Trophoblast cell (in vitro differentiated cells and primary cell): ENCODE results near the gene FNDC3A.
A peak's percentile ranks its signal among the peaks of the same experiment; 100 is the strongest.

ENCODE experiments used
- DNase-seq, 2 donors: peaks; one replicate each; pipeline ENCODE4 v3.0.0-alpha.2; 2016
- H2AFZ ChIP-seq: 2 replicates; pipeline ENCODE4 v1.6.1; 2013; ENCODE audit warnings: low read length, moderate library complexity, mild to moderate bottlenecking; ENCODE audit not compliant: insufficient read depth, poor library complexity
- H2AK5ac ChIP-seq: 2 replicates; pipeline ENCODE4 v1.6.1; 2013; ENCODE audit warnings: mild to moderate bottlenecking, low read length
- H2BK120ac ChIP-seq: 2 replicates; pipeline ENCODE4 v1.6.1; 2013; ENCODE audit warnings: low read length, mild to moderate bottlenecking, moderate library complexity; ENCODE audit not compliant: insufficient read depth, poor library complexity
- H2BK12ac ChIP-seq: 2 replicates; pipeline ENCODE4 v1.6.1; 2013; ENCODE audit warnings: mild to moderate bottlenecking, low read length, moderate library complexity
- H2BK5ac ChIP-seq: 2 replicates; pipeline ENCODE4 v1.6.1; 2013; ENCODE audit warnings: low read length, low read depth, moderate library complexity, mild to moderate bottlenecking; ENCODE audit not compliant: poor library complexity
- H3K14ac ChIP-seq: 2 replicates; pipeline ENCODE4 v1.6.1; 2013; ENCODE audit warnings: mild to moderate bottlenecking, low read length
- H3K18ac ChIP-seq: 2 replicates; pipeline ENCODE4 v1.6.1; 2013; ENCODE audit warnings: mild to moderate bottlenecking, low read length
- H3K23ac ChIP-seq: 2 replicates; pipeline ENCODE4 v1.6.1; 2013; ENCODE audit warnings: low read length
- H3K27ac ChIP-seq: 2 replicates; pipeline ENCODE4 v1.5.1; 2013; ENCODE audit warnings: low read depth, mild to moderate bottlenecking, inconsistent platforms, low read length, moderate library complexity
- H3K27me3 ChIP-seq: 2 replicates; pipeline ENCODE4 v1.6.1; 2013; ENCODE audit warnings: inconsistent platforms, mild to moderate bottlenecking, low read length, moderate library complexity; ENCODE audit not compliant: insufficient read depth
- H3K36me3 ChIP-seq, 2 experiments: 1 replicate in 1 of 2; 2 replicates in 1 of 2; pipeline ENCODE4 v1.6.1; 2013; ENCODE audit warnings: low read length in 2 of 2, mild to moderate bottlenecking in 2 of 2, moderate library complexity in 1 of 2; ENCODE audit not compliant: insufficient read depth in 2 of 2, control insufficient read depth in 1 of 2
- H3K4ac ChIP-seq: 2 replicates; pipeline ENCODE4 v1.6.1; 2013; ENCODE audit warnings: low read depth, mild to moderate bottlenecking, low read length, moderate library complexity
- H3K4me1 ChIP-seq, 2 experiments: 1 replicate in 1 of 2; 2 replicates in 1 of 2; pipeline ENCODE4 v1.6.1; 2013; ENCODE audit warnings: low read length in 2 of 2, mild to moderate bottlenecking in 2 of 2, moderate library complexity in 1 of 2; ENCODE audit not compliant: insufficient read depth in 2 of 2, control insufficient read depth in 1 of 2
- H3K4me2 ChIP-seq: 2 replicates; pipeline ENCODE4 v1.6.1; 2013; ENCODE audit warnings: inconsistent platforms, mild to moderate bottlenecking, low read length, moderate library complexity
- H3K4me3 ChIP-seq: 2 replicates; pipeline ENCODE4 v1.5.1; 2013; ENCODE audit warnings: mild to moderate bottlenecking, low read depth, low read length, inconsistent platforms
- H3K79me1 ChIP-seq: one replicate; pipeline ENCODE4 v1.6.1; 2013; ENCODE audit warnings: low read length
- H3K79me2 ChIP-seq: 2 replicates; pipeline ENCODE4 v1.6.1; 2013; ENCODE audit warnings: low read length, mild to moderate bottlenecking; ENCODE audit not compliant: control insufficient read depth, insufficient read depth, poor library complexity
- H3K9ac ChIP-seq: 2 replicates; pipeline ENCODE4 v1.6.1; 2013; ENCODE audit warnings: mild to moderate bottlenecking, low read length
- H3K9me3 ChIP-seq: 2 replicates; pipeline ENCODE4 v1.6.1; 2013; ENCODE audit warnings: low read depth, mild to moderate bottlenecking, control low read depth, inconsistent platforms, low read length; ENCODE audit not compliant: insufficient read depth
- H4K12ac ChIP-seq: 2 replicates; pipeline ENCODE4 v1.6.1; 2013; ENCODE audit warnings: low read depth, mild to moderate bottlenecking, low read length, moderate library complexity
- H4K8ac ChIP-seq: 2 replicates; pipeline ENCODE4 v1.6.1; 2013; ENCODE audit warnings: low read depth, mild to moderate bottlenecking, low read length, moderate library complexity
- H4K91ac ChIP-seq: one replicate; pipeline ENCODE4 v1.6.1; 2013; ENCODE audit warnings: low read depth, mild to moderate bottlenecking, low read length, moderate library complexity
- WGBS: extraction: QIAGEN DNeasy Blood & Tissue Kit; methylation state at CpG from one replicate; pipeline ENCODE4 v1.1.7; 2013; ENCODE audit warnings: missing lambda C conversion rate; ENCODE audit not compliant: insufficient read length, insufficient coverage; ENCODE audit errors: extremely low coverage; 5-methylcytosine and 5-hydroxymethylcytosine counted together

The FNDC3A gene

GRCh38 chr13:49213997-49214916, 238.5 kb downstream of the FNDC3A start:
- H3K4me1 ChIP-seq = peaks cover 0 to 3% of the 10 kb centered on the region in 2 experiments
- H2BK12ac ChIP-seq = no peak overlapping the region
- H3K18ac ChIP-seq = no peak overlapping the region
- H3K4me2 ChIP-seq = no peak overlapping the region
- peaks cover 19% of the 10 kb centered on the region for H3K27me3 ChIP-seq
- no peak for DNase-seq
- peaks cover 3 to 8% of the 10 kb centered on the region in 2 experiments for H3K36me3 ChIP-seq
- H3K79me1 ChIP-seq = no peaks in the 10 kb centered on the region
- no peak overlapping the region for H3K23ac ChIP-seq
- no peak overlapping the region for H3K4me3 ChIP-seq
- H3K79me2 ChIP-seq = no peaks in the 10 kb centered on the region
- H3K4ac ChIP-seq = no peak overlapping the region
- H4K91ac ChIP-seq = no peak overlapping the region
- no peak overlapping the region for H2AFZ ChIP-seq
- H2BK5ac ChIP-seq = no peak overlapping the region
- peaks cover 4% of the 10 kb centered on the region for H3K9me3 ChIP-seq
- no peak overlapping the region for H2BK120ac ChIP-seq
- no peak overlapping the region for H3K27ac ChIP-seq
- no peak overlapping the region for H3K9ac ChIP-seq
- no peak overlapping the region for H3K14ac ChIP-seq
- WGBS = no CpG with 5 or more reads among the region's 6 CpGs
- no peak overlapping the region for H2AK5ac ChIP-seq
- no peak overlapping the region for H4K12ac ChIP-seq
- no peak overlapping the region for H4K8ac ChIP-seq

GRCh38 chr13:49214917-49215376, 239.2 kb downstream of the FNDC3A start:
- H2BK5ac ChIP-seq = no peak overlapping the region
- no peak overlapping the region for H3K23ac ChIP-seq
- H3K27me3 ChIP-seq = peaks cover 25% of the 10 kb centered on the region
- H2BK12ac ChIP-seq = no peak overlapping the region
- no peaks in the 10 kb centered on the region for H3K79me1 ChIP-seq
- peak in 1 of 2 donors; percentile 6 for DNase-seq
- no peak overlapping the region for H4K91ac ChIP-seq
- no peak overlapping the region for H3K9ac ChIP-seq
- H3K4me3 ChIP-seq = no peak overlapping the region
- no peaks in the 10 kb centered on the region for H3K79me2 ChIP-seq
- no peak overlapping the region for H2AK5ac ChIP-seq
- no CpG with 5 or more reads among the region's 6 CpGs for WGBS
- no peak overlapping the region for H3K27ac ChIP-seq
- no peak overlapping the region for H3K4ac ChIP-seq
- H4K8ac ChIP-seq = no peak overlapping the region
- H3K4me1 ChIP-seq = peaks cover 0 to 5% of the 10 kb centered on the region in 2 experiments
- H3K36me3 ChIP-seq = peaks cover 2 to 8% of the 10 kb centered on the region in 2 experiments
- H3K18ac ChIP-seq = no peak overlapping the region
- H4K12ac ChIP-seq = no peak overlapping the region
- H3K4me2 ChIP-seq = no peak overlapping the region
- H2AFZ ChIP-seq = no peak overlapping the region
- H3K14ac ChIP-seq = no peak overlapping the region
- H2BK120ac ChIP-seq = no peak overlapping the region
- H3K9me3 ChIP-seq = peaks cover 4% of the 10 kb centered on the region

- Histone ChIP-seq H3K9me3 (peaks cover 7% of the 10 kb centered on the region), H3K79me1 (no peaks in the 10 kb centered on the region), H2AFZ (no peak overlapping the region), H3K4me1 (peaks cover 4 to 13% of the 10 kb centered on the region in 2 experiments), H3K4ac (no peak overlapping the region), H4K8ac (no peak overlapping the region), H3K79me2 (no peaks in the 10 kb centered on the region), H3K36me3 (peaks cover 0 to 2% of the 10 kb centered on the region in 2 experiments), H4K12ac (no peak overlapping the region), H3K4me2 (no peak overlapping the region), H4K91ac (no peak overlapping the region), H2BK12ac (no peak overlapping the region), H3K18ac (no peak overlapping the region), H2AK5ac (no peak overlapping the region), H3K23ac (no peak overlapping the region), H3K27ac (no peak overlapping the region), H3K9ac (no peak overlapping the region), H3K27me3 (peaks cover 39% of the 10 kb centered on the region), H3K4me3 (no peak overlapping the region), H2BK120ac (no peak overlapping the region), H3K14ac (no peak overlapping the region), H2BK5ac (no peak overlapping the region)
- WGBS = no CpG with 5 or more reads among the region's 6 CpGs
- DNase-seq = no peak
Measured at GRCh38 chr13:49216334-49216733, 240.6 kb downstream of the FNDC3A start.

GRCh38 chr13:49217962-49218492, 242.3 kb downstream of the FNDC3A start:
- H3K18ac ChIP-seq = no peak overlapping the region
- peaks cover 54% of the 10 kb centered on the region for H3K27me3 ChIP-seq
- no peak overlapping the region for H2AFZ ChIP-seq
- no peak overlapping the region for H2BK5ac ChIP-seq
- peaks cover 9% of the 10 kb centered on the region for H3K9me3 ChIP-seq
- peak overlapping the region; percentile 14 for H3K4me2 ChIP-seq
- no peak overlapping the region for H3K14ac ChIP-seq
- no CpG with 5 or more reads among the region's 17 CpGs for WGBS
- H3K9ac ChIP-seq = no peak overlapping the region
- H3K27ac ChIP-seq = no peak overlapping the region
- peak overlapping the region; percentile 26 for H3K4me3 ChIP-seq
- H3K79me2 ChIP-seq = no peaks in the 10 kb centered on the region
- no peak overlapping the region for H2BK12ac ChIP-seq
- no peak overlapping the region for H4K12ac ChIP-seq
- H2AK5ac ChIP-seq = no peak overlapping the region
- no peak overlapping the region for H3K4ac ChIP-seq
- H4K8ac ChIP-seq = no peak overlapping the region
- H3K79me1 ChIP-seq = no peaks in the 10 kb centered on the region
- H2BK120ac ChIP-seq = no peak overlapping the region
- no peak for DNase-seq
- no peak overlapping the region for H3K23ac ChIP-seq
- H4K91ac ChIP-seq = no peak overlapping the region
- peaks cover 4 to 13% of the 10 kb centered on the region in 2 experiments for H3K4me1 ChIP-seq
- no peaks in the 10 kb centered on the region for H3K36me3 ChIP-seq
